ENCODE results near the gene CEACAM21.

The CEACAM21 gene

DNA sequence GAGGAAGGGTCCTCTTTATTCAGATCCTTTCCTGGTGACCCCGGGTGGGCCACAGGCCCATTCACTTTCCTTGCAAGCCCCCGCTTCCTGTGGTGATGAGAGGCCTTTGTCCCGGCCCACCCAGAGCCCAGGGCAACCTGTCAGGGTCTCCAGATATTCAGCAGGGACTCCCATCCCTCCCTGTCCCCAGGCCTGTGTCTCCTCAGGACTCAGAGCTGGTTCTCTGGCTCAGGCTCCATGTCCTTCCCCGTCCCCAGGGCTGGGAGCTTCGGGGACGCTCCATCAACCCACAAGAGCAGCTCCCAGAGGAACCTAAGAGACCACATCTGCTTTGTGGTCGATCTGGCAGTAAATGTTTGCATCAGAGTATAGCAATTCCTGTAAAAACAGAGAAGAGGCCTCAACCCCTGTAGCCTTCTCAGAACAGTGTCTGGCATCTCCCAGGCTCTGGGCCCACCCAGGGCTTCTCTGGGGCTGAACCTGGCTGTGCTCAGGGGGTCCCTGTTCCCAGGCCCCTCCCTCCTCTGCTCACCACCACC is 43.1 kb downstream of the CEACAM21 start:
- DNase-seq (ENCODE audit: low read depth): no peak

GRCh38 chr19:41620171-41620570 is 44.2 kb downstream of the CEACAM21 start:
- DNase-seq (ENCODE audit: low read depth): no peak

DNA sequence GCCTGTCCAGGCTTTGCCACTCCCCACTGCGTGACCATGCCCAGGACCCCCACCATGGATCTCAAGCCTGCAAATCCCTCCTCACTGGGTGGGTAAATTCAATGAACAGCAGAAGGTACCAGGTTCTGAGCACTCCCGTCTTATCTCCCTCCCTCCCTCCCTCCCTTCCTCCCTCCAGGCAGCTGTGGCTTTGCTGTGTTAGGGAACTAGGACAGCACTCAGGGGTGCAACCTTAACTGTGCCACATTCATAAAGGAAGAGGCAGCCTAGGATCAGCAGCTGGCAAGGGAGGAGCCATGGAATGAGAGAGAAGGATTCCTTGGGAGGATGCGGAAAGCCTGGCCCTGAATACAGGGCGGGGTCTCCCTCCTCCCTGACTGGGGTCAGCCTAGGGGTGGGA is 45.3 kb downstream of the CEACAM21 start:
- DNase-seq (ENCODE audit: low read depth): no peak

DNA sequence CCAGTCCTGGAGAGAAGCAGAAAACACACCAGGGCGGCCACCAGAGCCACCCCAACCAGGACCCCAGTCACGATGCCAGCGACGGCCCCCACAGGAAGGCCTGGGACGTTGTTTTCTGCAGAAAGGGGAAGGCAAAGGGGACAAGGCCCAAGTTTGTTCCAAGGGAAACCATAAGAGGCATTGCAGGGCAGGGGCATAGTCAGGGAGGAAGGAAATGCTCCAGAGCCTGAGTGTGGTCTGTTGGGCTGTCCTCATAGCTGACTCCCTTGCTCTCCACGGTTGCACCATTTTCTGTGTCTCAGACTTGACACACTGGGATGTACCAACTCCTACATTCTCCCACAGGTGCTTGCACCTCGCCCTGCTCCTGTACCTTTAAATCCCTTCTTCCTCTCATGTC is 45.7 kb downstream of the CEACAM21 start:
- no peak for DNase-seq (ENCODE audit: low read depth)

DNA sequence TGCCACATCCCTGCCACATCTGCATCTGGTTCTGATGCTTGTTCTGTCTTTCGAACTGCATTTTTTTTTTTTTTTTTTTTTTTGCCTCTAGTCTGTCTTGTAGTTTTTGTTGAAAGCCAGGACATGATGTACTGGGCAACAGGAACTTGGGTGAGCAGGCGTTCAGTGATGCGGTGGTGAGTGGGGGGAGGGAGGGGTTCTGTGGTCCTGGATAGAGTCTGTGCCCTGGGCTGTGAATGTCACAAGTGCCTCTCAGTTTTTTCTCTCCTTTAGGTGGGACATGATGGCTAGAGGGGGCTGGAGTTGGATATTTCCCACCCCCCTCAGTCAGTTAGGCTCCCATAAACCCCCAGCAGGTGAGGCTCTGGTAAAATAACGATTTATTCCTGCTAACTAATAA is 47.4 kb downstream of the CEACAM21 start:
- DNase-seq (ENCODE audit: low read depth): no peak

DNA sequence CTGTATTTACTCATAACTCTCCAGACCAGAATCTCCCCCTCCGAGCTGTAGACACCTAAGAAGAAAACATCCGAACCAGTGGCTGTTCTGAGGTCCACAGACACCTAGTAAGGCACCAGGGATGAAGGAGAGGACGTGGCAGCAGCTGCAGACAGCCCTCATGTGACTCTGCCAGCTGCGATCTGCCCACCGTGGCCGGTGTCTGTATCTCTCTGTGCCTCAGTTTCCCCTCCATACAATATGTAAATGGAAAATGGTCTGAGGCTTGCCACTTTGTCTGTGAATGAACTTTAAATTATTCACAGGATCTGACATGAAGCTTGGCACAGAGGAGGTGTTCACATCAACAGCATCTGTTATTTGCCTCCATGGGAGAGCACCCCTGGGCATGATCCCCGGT is 48.5 kb downstream of the CEACAM21 start:
- DNase-seq (ENCODE audit: low read depth): no peak

DNA sequence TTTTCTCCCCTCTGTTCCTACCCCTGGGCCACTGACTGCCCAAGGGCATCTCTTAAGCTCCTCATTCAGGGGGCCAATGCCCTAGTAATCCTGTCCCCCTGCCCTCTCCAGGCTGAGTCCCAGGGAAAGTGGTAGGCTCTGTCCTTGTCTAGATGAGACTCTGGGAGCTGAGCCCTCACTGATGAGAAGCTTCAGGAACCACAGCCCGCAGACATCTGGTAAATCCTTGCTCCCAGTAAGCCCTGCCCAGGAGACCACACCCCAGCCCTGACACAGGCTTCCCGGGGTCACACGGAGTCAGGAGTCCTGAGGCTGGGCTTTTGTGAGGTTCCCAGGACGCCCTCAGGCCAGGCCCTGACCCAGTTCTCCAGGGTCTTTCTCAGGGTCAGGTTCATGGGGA is 49.0 kb downstream of the CEACAM21 start:
- DNase-seq (ENCODE audit: low read depth): no peak

GRCh38 chr19:41626278-41626677 is 50.3 kb downstream of the CEACAM21 start:
- DNase-seq (ENCODE audit: low read depth): no peak

- DNase-seq (ENCODE audit: low read depth): no peak
Observed at GRCh38 chr19:41626877-41627276, 50.9 kb downstream of the CEACAM21 start, which contains the start of gene CEACAM4. CEACAM4 (minus strand) TSS chr19:41627074; CDS start chr19:41626963, 111 bp downstream.

DNA sequence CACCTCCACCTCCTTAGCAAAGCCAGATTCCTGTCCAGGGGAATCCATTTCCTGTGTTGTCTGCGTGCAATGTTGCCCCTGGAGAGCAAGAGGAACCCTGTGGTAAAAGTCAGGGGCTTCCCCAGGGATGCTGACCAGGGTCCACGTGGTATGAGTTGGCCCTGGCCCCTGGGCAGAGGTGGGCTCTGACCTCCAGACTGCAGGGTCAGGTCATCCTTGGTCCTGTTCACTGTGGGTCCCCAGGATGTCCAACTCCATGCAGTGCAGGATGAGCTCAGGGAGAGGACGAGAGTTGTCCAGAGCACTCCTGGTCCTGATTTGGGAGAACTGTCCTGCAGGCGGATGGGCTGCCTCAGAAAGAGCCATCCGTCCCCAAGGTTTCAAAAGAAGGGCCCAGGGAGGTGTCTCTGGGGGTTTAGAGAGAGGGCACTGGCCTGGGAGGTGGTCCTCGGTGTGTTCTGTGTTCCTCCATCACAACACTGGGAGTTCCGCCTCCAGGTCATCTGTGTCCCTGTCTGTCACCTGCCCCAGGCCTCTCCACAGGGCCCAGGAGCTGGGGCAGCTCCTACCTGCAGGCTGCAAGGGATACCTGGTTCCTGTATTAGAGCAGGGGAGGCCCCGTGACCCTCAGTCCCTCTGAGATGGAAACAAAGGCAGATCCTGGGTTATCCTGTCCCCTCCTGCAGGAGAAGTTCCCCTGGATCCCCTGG is 52.2 kb downstream of the CEACAM21 start:
- no peak for DNase-seq (ENCODE audit: low read depth)

All from activated gamma-delta T cell treated with anti-CD3 and anti-CD28 coated beads, Interleukin-2, amount 50 U/mL, for 16 hours (primary cell).